Nephron (organoid): ENCODE data around the gene SLC12A7.

Source experiments
- H3K27ac Mint-ChIP-seq, 3 experiments: 2 replicates each; pipeline ENCODE4 v1.8.0; 2020; ENCODE audit warnings: mixed read lengths in 3 of 3, mild to moderate bottlenecking in 2 of 3, moderate library complexity in 1 of 3
- H3K27me3 Mint-ChIP-seq: 2 replicates; pipeline ENCODE4 v1.8.0; 2021; ENCODE audit warnings: low read depth, mild to moderate bottlenecking, moderate library complexity, mixed read lengths
- H3K36me3 Mint-ChIP-seq: 2 replicates; pipeline ENCODE4 v1.8.0; 2020; ENCODE audit warnings: low read depth, mixed read lengths
- H3K4me1 Mint-ChIP-seq: 2 replicates; pipeline ENCODE4 v1.8.0; 2020; ENCODE audit warnings: mixed read lengths
- H3K4me3 Mint-ChIP-seq, 3 experiments: 2 replicates each; pipeline ENCODE4 v1.8.0; 2020; ENCODE audit warnings: mild to moderate bottlenecking in 3 of 3, mixed read lengths in 3 of 3, moderate library complexity in 2 of 3
- H3K9me3 Mint-ChIP-seq: 2 replicates; pipeline ENCODE4 v1.8.0; 2020; ENCODE audit warnings: mixed read lengths
- CTCF ChIP-seq, 3 experiments: fragments of 200-600 bp; sonication (generic); IDR thresholded peaks; one replicate each; pipeline ENCODE4 v1.5.0; 2021; ENCODE audit warnings: antibody characterized with exemption in 3 of 3; ENCODE audit not compliant: unreplicated experiment in 3 of 3

The SLC12A7 gene

GRCh38 chr5:1033178-1033577 lies 78.7 kb downstream of the SLC12A7 start:
- peaks cover 10% of the 10 kb centered on the region for H3K4me1 Mint-ChIP-seq
- H3K27me3 Mint-ChIP-seq, result peaks cover 5% of the 10 kb centered on the region
- H3K27ac Mint-ChIP-seq, result no peak overlapping the region
- no peaks in the 10 kb centered on the region for H3K9me3 Mint-ChIP-seq
- no peak overlapping the region for H3K4me3 Mint-ChIP-seq
- TF ChIP-seq CTCF (IDR thresholded peaks at IDR 0.05; ENCODE audit: unreplicated experiment in 3 of 3), result no peak
- peaks cover 10% of the 10 kb centered on the region for H3K36me3 Mint-ChIP-seq

- H3K36me3 Mint-ChIP-seq, result peaks cover 10% of the 10 kb centered on the region
- H3K9me3 Mint-ChIP-seq, result no peaks in the 10 kb centered on the region
- no peak for TF ChIP-seq CTCF (IDR thresholded peaks at IDR 0.05; ENCODE audit: unreplicated experiment in 3 of 3)
- peaks cover 10% of the 10 kb centered on the region for H3K4me1 Mint-ChIP-seq
- H3K4me3 Mint-ChIP-seq, result no peak overlapping the region
- H3K27me3 Mint-ChIP-seq, result peaks cover 5% of the 10 kb centered on the region
- H3K27ac Mint-ChIP-seq, result no peak overlapping the region
Observed at GRCh38 chr5:1032551-1033027, 79.3 kb downstream of the SLC12A7 start.

- TF ChIP-seq CTCF (IDR thresholded peaks at IDR 0.05; ENCODE audit: unreplicated experiment in 3 of 3), result no peak
- Mint-ChIP-seq H3K27me3 (peaks cover 5% of the 10 kb centered on the region), H3K4me1 (peaks cover 10% of the 10 kb centered on the region), H3K36me3 (peaks cover 10% of the 10 kb centered on the region), H3K4me3 (no peak overlapping the region), H3K9me3 (no peaks in the 10 kb centered on the region), H3K27ac (no peak overlapping the region)
Observed at GRCh38 chr5:1032011-1032410, 79.9 kb downstream of the SLC12A7 start.

GRCh38 chr5:1031306-1031959 lies 80.4 kb downstream of the SLC12A7 start:
- peaks cover 5% of the 10 kb centered on the region for H3K27me3 Mint-ChIP-seq
- H3K36me3 Mint-ChIP-seq, result peaks cover 5% of the 10 kb centered on the region
- peak overlapping the region in 1 of 3 experiments; percentile 25 for H3K27ac Mint-ChIP-seq
- H3K9me3 Mint-ChIP-seq, result no peaks in the 10 kb centered on the region
- no peak for TF ChIP-seq CTCF (IDR thresholded peaks at IDR 0.05; ENCODE audit: unreplicated experiment in 3 of 3)
- no peak overlapping the region for H3K4me3 Mint-ChIP-seq
- peaks cover 10% of the 10 kb centered on the region for H3K4me1 Mint-ChIP-seq

- H3K36me3 Mint-ChIP-seq, result peaks cover 5% of the 10 kb centered on the region
- peaks cover 10% of the 10 kb centered on the region for H3K4me1 Mint-ChIP-seq
- peaks cover 5% of the 10 kb centered on the region for H3K27me3 Mint-ChIP-seq
- TF ChIP-seq CTCF (IDR thresholded peaks at IDR 0.05; ENCODE audit: unreplicated experiment in 3 of 3), result no peak
- H3K27ac Mint-ChIP-seq, result no peak overlapping the region
- H3K4me3 Mint-ChIP-seq, result no peak overlapping the region
- no peaks in the 10 kb centered on the region for H3K9me3 Mint-ChIP-seq
Observed at GRCh38 chr5:1030801-1031271, 81.0 kb downstream of the SLC12A7 start.
